HepG2 (cell line): ENCODE data around the gene RRP36. TPM values are rescaled to one million over a fixed set of nuclear protein-coding genes. Genes with fewer than 3 reads are reported as not detected.

Experiments
- AKNA ChIP-seq: sonication (generic); formaldehyde crosslinking; IDR thresholded peaks from 2 replicates; pipeline ENCODE4 v1.4.0; 2020; ENCODE audit warnings: missing genetic modification reagents, borderline replicate concordance
- BCLAF1 ChIP-seq: fragments of 450-650 bp; IDR thresholded peaks from 2 replicates; pipeline ENCODE4 v1.6.1; 2017; ENCODE audit warnings: mild to moderate bottlenecking
- CREB1 ChIP-seq, 2 experiments: fragments of 450-650 bp in 1 of 2; IDR thresholded peaks; 2 replicates each; pipeline ENCODE4 v1.6.1; 2016 to 2017; ENCODE audit warnings: control low read depth in 1 of 2, mild to moderate bottlenecking in 1 of 2, missing compliant biosample characterization in 1 of 2, missing genetic modification characterization in 1 of 2
- GTF3A ChIP-seq: sonication (generic); formaldehyde crosslinking; conservative IDR thresholded peaks from 2 replicates; pipeline ENCODE4 v1.4.0; 2020; ENCODE audit warnings: mild to moderate bottlenecking, missing genetic modification reagents
- MEF2D ChIP-seq: sonication (generic); formaldehyde crosslinking; IDR thresholded peaks from 2 replicates; pipeline ENCODE4 v1.5.1; 2020; ENCODE audit warnings: mild to moderate bottlenecking, missing genetic modification reagents
- RXRB ChIP-seq: IDR thresholded peaks from 2 replicates; pipeline ENCODE4 v1.6.1; 2016; ENCODE audit warnings: borderline replicate concordance, missing genetic modification reagents, missing compliant biosample characterization
- SPEN ChIP-seq: sonication (generic); formaldehyde crosslinking; IDR thresholded peaks from 2 replicates; pipeline ENCODE4 v1.5.1; 2020; ENCODE audit warnings: low read depth, mild to moderate bottlenecking, missing genetic modification reagents
- ZNF407 ChIP-seq: sonication (generic); formaldehyde crosslinking; IDR thresholded peaks from one replicate; pipeline ENCODE4 v1.5.1; 2020; ENCODE audit warnings: mild to moderate bottlenecking, missing genetic modification reagents; ENCODE audit errors: not compliant biosample characterization
- ZNF550 ChIP-seq: sonication (generic); formaldehyde crosslinking; IDR thresholded peaks from 2 replicates; pipeline ENCODE4 v1.4.0; 2020; ENCODE audit warnings: mild to moderate bottlenecking, missing genetic modification reagents, borderline replicate concordance
- ZNF883 ChIP-seq: sonication (generic); formaldehyde crosslinking; IDR thresholded peaks from 2 replicates; pipeline ENCODE4 v1.5.1; 2020; ENCODE audit warnings: mild to moderate bottlenecking, missing genetic modification reagents; ENCODE audit errors: not compliant biosample characterization
- polyA plus RNA-seq, 8 experiments: library from polyadenylated mRNA; depleted of rRNA in 3 of 8; stranded (reverse) in 7 of 8; unstranded in 1 of 8; fragments of >200 nt; fragmentation: Illumina TruSeq in 4 of 8; extraction: Trizol in 4 of 8; gene quantifications; 2 replicates each; pipeline versions ENCODE4 v1.2.1 to v1.2.3, GENCODE V29; 2011 to 2016; ENCODE audit warnings: low read depth in 4 of 8, missing spikeins in 1 of 8, mixed read lengths in 1 of 8; ENCODE audit not compliant: insufficient read depth in 1 of 8
- total RNA-seq, 5 experiments: library from RNA; depleted of rRNA; stranded (reverse); fragments of >200 nt; fragmentation: Illumina TruSeq; extraction: Trizol; gene quantifications; 2 replicates each; pipeline ENCODE4 v1.2.3, GENCODE V29; 2016; ENCODE audit warnings: low read depth in 1 of 5

RRP36 gene
- total and polyA plus RNA-seq, 2 of the 13 experiments (the other 11 are each of a cell fraction or from before 2014, with no cell fraction given): 29.5 to 144 TPM

GRCh38 chr6:43053545-43054205 lies 32.3 kb downstream of the RRP36 start, which contains the start of gene CUL7 (continued):
- TF ChIP-seq ZNF407 (CRISPR knock-in tag) (peak; percentile 73), ZNF550 (CRISPR knock-in tag) (0 out of 2 replicates have a peak, but pooled peaks have one; percentile 4), RXRB (CRISPR knock-in tag) (peak; percentile 63), GTF3A (CRISPR knock-in tag) (0 out of 2 replicates have a peak, but pooled peaks have one; percentile 89), CREB1 (IDR thresholded peaks at IDR 0.05) (peak; percentile 29; the same call in 1 of the 2 replicates), CREB1 (CRISPR knock-in tag; IDR thresholded peaks at IDR 0.05) (peak; percentile 88), AKNA (CRISPR knock-in tag) (no peak), BCLAF1 (no peak), MEF2D (CRISPR knock-in tag) (peak; percentile 79), SPEN (peak; percentile 88), ZNF883 (CRISPR knock-in tag) (peak; percentile 76)
